ENCODE data around the gene URB1.

Gene URB1

GRCh38 chr21:32360401-32360975 lies 32.3 kb downstream of the URB1 start:
- no peaks in the 10 kb centered on the region for H3K27me3 ChIP-seq (ENCODE audit: insufficient read depth, low read length, poor library complexity, severe bottlenecking)
- H3K36me3 ChIP-seq (ENCODE audit: insufficient read depth, low read length) = peaks cover 20% of the 10 kb centered on the region; the same call in 1 of the 2 replicates
- H2AFZ ChIP-seq (ENCODE audit: low read length) = no peak overlapping the region
- no peak overlapping the region for H3K4me3 ChIP-seq (ENCODE audit: low read length, poor library complexity, severe bottlenecking)
- no peak overlapping the region for H3K4me2 ChIP-seq (ENCODE audit: low read depth, low read length, poor library complexity, severe bottlenecking)
- H3K9ac ChIP-seq (ENCODE audit: low read depth, low read length, poor library complexity, severe bottlenecking) = no peak overlapping the region
- H3K9me3 ChIP-seq (ENCODE audit: insufficient read depth, low read depth, low read length) = no peaks in the 10 kb centered on the region
- H3K4me1 ChIP-seq (ENCODE audit: insufficient read depth, low read length, poor library complexity, severe bottlenecking) = no peaks in the 10 kb centered on the region
- H3K79me2 ChIP-seq (ENCODE audit: insufficient read depth, low read length) = no peaks in the 10 kb centered on the region
- no peaks in the 10 kb centered on the region for H3F3A ChIP-seq (ENCODE audit: low read depth)
- H3K9me2 ChIP-seq (replicated peaks; ENCODE audit: low read depth, low read length) = no peaks in the 10 kb centered on the region
- TF ChIP-seq CTCF (conservative IDR thresholded peaks at IDR 0.05; ENCODE audit: low read length) (no peak), EZH2phosphoT487 (IDR thresholded peaks at IDR 0.05; ENCODE audit: borderline replicate concordance) (no peak)
- no peaks in the 10 kb centered on the region for H4K20me1 ChIP-seq (ENCODE audit: insufficient read depth, low read length, poor library complexity, severe bottlenecking)

DNA sequence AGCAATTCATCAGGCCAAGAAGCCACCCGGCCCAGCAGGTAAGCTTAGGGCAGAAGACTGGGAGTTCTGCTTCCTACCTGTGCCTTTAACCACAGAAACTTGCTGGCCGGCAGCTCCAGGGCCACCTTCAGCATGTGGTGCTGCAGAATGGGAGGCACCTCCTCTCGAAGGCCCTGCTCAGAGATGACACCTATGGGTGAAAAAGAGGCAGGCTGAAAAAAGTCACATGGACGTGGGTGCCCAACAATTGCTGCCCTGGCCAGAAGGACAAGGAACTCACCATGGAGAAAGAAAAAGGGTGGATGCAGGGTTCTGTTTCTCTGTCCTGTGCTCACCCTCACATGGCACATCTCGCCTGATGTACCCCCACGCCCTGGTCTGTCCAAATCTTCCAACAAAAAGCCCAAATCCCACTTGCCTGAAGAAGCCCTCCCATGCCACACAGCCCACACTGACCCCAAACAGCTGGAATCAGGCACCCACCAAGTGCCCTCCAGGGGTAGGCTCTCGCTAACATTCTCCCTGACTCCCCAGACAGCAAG lies 33.0 kb downstream of the URB1 start:
- H3K9me3 ChIP-seq (ENCODE audit: insufficient read depth, low read depth, low read length) = no peaks in the 10 kb centered on the region
- no peak for TF ChIP-seq EZH2phosphoT487 (IDR thresholded peaks at IDR 0.05; ENCODE audit: borderline replicate concordance)
- peak; percentile 50 for TF ChIP-seq CTCF (conservative IDR thresholded peaks at IDR 0.05; ENCODE audit: low read length)
- H3F3A ChIP-seq (ENCODE audit: low read depth) = no peaks in the 10 kb centered on the region
- H3K79me2 ChIP-seq (ENCODE audit: insufficient read depth, low read length) = no peaks in the 10 kb centered on the region
- H3K36me3 ChIP-seq (ENCODE audit: insufficient read depth, low read length) = peaks cover 23% of the 10 kb centered on the region; the same call in 1 of the 2 replicates
- H3K9me2 ChIP-seq (replicated peaks; ENCODE audit: low read depth, low read length) = no peaks in the 10 kb centered on the region
- H3K4me3 ChIP-seq (ENCODE audit: low read length, poor library complexity, severe bottlenecking) = no peak overlapping the region
- no peak overlapping the region for H3K9ac ChIP-seq (ENCODE audit: low read depth, low read length, poor library complexity, severe bottlenecking)
- H4K20me1 ChIP-seq (ENCODE audit: insufficient read depth, low read length, poor library complexity, severe bottlenecking) = no peaks in the 10 kb centered on the region
- H3K27me3 ChIP-seq (ENCODE audit: insufficient read depth, low read length, poor library complexity, severe bottlenecking) = no peaks in the 10 kb centered on the region
- no peak overlapping the region for H2AFZ ChIP-seq (ENCODE audit: low read length)
- H3K4me1 ChIP-seq (ENCODE audit: insufficient read depth, low read length, poor library complexity, severe bottlenecking) = no peaks in the 10 kb centered on the region
- H3K4me2 ChIP-seq (ENCODE audit: low read depth, low read length, poor library complexity, severe bottlenecking) = no peak overlapping the region

- Histone ChIP-seq H3K9me2 (replicated peaks; ENCODE audit: low read depth, low read length) (no peaks in the 10 kb centered on the region), H3K9me3 (ENCODE audit: insufficient read depth, low read depth, low read length) (no peaks in the 10 kb centered on the region), H3K4me3 (ENCODE audit: low read length, poor library complexity, severe bottlenecking) (no peak overlapping the region), H3K4me1 (ENCODE audit: insufficient read depth, low read length, poor library complexity, severe bottlenecking) (no peaks in the 10 kb centered on the region), H3K4me2 (ENCODE audit: low read depth, low read length, poor library complexity, severe bottlenecking) (no peak overlapping the region), H3F3A (ENCODE audit: low read depth) (no peaks in the 10 kb centered on the region), H2AFZ (ENCODE audit: low read length) (no peak overlapping the region), H3K36me3 (ENCODE audit: insufficient read depth, low read length) (peaks cover 28% of the 10 kb centered on the region; the same call in 1 of the 2 replicates), H3K9ac (ENCODE audit: low read depth, low read length, poor library complexity, severe bottlenecking) (no peak overlapping the region), H3K27me3 (ENCODE audit: insufficient read depth, low read length, poor library complexity, severe bottlenecking) (no peaks in the 10 kb centered on the region), H4K20me1 (ENCODE audit: insufficient read depth, low read length, poor library complexity, severe bottlenecking) (no peaks in the 10 kb centered on the region), H3K79me2 (ENCODE audit: insufficient read depth, low read length) (no peaks in the 10 kb centered on the region)
- TF ChIP-seq EZH2phosphoT487 (IDR thresholded peaks at IDR 0.05; ENCODE audit: borderline replicate concordance) (no peak), CTCF (conservative IDR thresholded peaks at IDR 0.05; ENCODE audit: low read length) (no peak)
Measured at GRCh38 chr21:32356874-32357395, 35.9 kb downstream of the URB1 start.

All from Loucy (cell line).